Gastrocnemius medialis (tissue), 4 donors: ENCODE measurements around the gene CAPZB. TPM values are rescaled to one million over a fixed set of nuclear protein-coding genes. Genes with fewer than 3 reads are reported as not detected.
A peak's percentile ranks its signal among the peaks of the same experiment; 100 is the strongest.
"Not testable (repeated sequence)": the region's sequence is repeated elsewhere in the genome, so short reads cannot be mapped to it uniquely, and the experiment has no call there.

ENCODE experiments used
- ATAC-seq, 2 donors: fragments of 150-250 bp; one replicate each; pipeline ENCODE4 v1.9.1; 2016
- DNase-seq, 2 donors: peaks; one replicate each; pipeline ENCODE4 v3.0.0-alpha.2; 2019
- H3K27ac ChIP-seq, 4 donors: fragments of 200-600 bp; sonication (generic); 1 replicate in 1 of 4; 2 replicates in 3 of 4; pipeline ENCODE4 v1.5.1; 2016 to 2018; ENCODE audit warnings: mild to moderate bottlenecking in 2 of 4, moderate library complexity in 1 of 4
- H3K27me3 ChIP-seq, 3 donors: fragments of 200-600 bp; sonication (generic) in 2 of 3; 1 replicate in 1 of 3; 2 replicates in 2 of 3; pipeline versions ENCODE4 v1.5.1 to v1.6.0; 2016 to 2019; ENCODE audit warnings: mild to moderate bottlenecking in 1 of 3, moderate library complexity in 1 of 3
- H3K36me3 ChIP-seq, 2 donors: fragments of 200-600 bp; sonication (generic) in 1 of 2; one replicate each; pipeline ENCODE4 v1.5.1; 2017 to 2018
- H3K4me1 ChIP-seq, 2 donors: fragments of 200-600 bp; sonication (generic) in 1 of 2; one replicate each; pipeline ENCODE4 v1.5.1; 2016 to 2017; ENCODE audit warnings: mild to moderate bottlenecking in 2 of 2
- H3K4me3 ChIP-seq, 4 donors: fragments of 200-600 bp; sonication (generic) in 3 of 4; 1 replicate in 1 of 4; 2 replicates in 3 of 4; pipeline ENCODE4 v1.5.1; 2016 to 2019; ENCODE audit warnings: mild to moderate bottlenecking in 2 of 4
- H3K9me3 ChIP-seq, 3 donors: fragments of 200-600 bp; sonication (generic) in 2 of 3; 1 replicate in 1 of 3; 2 replicates in 2 of 3; pipeline ENCODE4 v1.5.1; 2016 to 2019
- CTCF ChIP-seq, 5 experiments: fragments of 450-650 bp in 3 of 5; fragments of 200-600 bp in 2 of 5; sonication (generic) in 2 of 5; IDR thresholded peaks in 4 of 5; conservative IDR thresholded peaks in 1 of 5; 1 replicate in 4 of 5; 2 replicates in 1 of 5; pipeline ENCODE4 v1.5.1; 2016 to 2019; ENCODE audit warnings: antibody characterized with exemption in 5 of 5, mild to moderate bottlenecking in 3 of 5, moderate library complexity in 3 of 5
- POLR2A ChIP-seq, 2 donors: fragments of 450-650 bp; IDR thresholded peaks; one replicate each; pipeline ENCODE4 v1.6.1; 2017; ENCODE audit warnings: antibody characterized with exemption in 2 of 2, mild to moderate bottlenecking in 2 of 2, moderate library complexity in 2 of 2
- in situ Hi-C, 4 donors: fragments of 200-750 bp; cut with MboI; loops; one replicate each; pipeline versions ENCODE4 v1.15.0 to v1.8.0; 2017; ENCODE audit warnings: low sequenced_read_pairs in 4 of 4
- intact Hi-C: fragments of 100-400 bp; cut with DNase I; formaldehyde crosslinking; loops from one replicate; pipeline ENCODE4 v1.15.1; 2023; ENCODE audit warnings: low total_unique reads
- total RNA-seq, 4 donors: library from RNA; depleted of rRNA; stranded (reverse); fragments of >200 nt; gene quantifications; one replicate each; pipeline versions ENCODE4 v1.1.0 to v1.2.3, GENCODE V29; 2016

Gene CAPZB
- total RNA-seq, 4 donors from 2014 or later = 48.6 to 93.8 (median 74.9) TPM

GRCh38 chr1:19511116-19511515, 25.8 kb upstream of the CAPZB start:
- H3K4me3 ChIP-seq = no peak overlapping the region
- no peaks in the 10 kb centered on the region for H3K27me3 ChIP-seq
- H3K36me3 ChIP-seq = no peaks in the 10 kb centered on the region
- DNase-seq (no peak), ATAC-seq (no peak)
- no peaks in the 10 kb centered on the region for H3K9me3 ChIP-seq
- no peak for TF ChIP-seq CTCF (IDR thresholded peaks at IDR 0.05 in 4 of 5, conservative IDR thresholded peaks at IDR 0.05 in 1 of 5)
- no peak for TF ChIP-seq POLR2A (IDR thresholded peaks at IDR 0.05)
- no peak overlapping the region for H3K27ac ChIP-seq
- in situ Hi-C loops = no loop called here
- intact Hi-C loops = no loop called here
- peaks cover 4 to 16% of the 10 kb centered on the region in 2 donors for H3K4me1 ChIP-seq

DNA sequence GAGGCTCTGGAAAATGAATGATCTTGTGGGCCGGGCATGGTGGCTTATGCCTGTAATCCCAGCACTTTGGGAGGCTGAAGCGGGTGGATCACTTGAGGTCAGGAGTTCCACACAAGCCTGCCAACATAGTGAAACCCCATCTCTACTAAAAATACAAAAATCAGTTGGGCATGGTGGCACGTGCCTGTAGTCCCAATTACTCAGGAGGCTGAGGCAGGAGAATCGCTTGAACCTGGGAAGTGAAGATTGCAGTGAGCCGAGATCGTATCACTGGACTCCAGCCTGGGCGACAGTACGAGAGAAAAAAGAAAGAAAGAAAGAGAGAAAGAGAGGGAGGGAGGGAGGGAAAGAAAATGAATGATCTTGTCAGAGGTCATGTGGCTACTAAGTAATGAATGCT, 24.3 kb upstream of the CAPZB start:
- intact Hi-C loops, in situ Hi-C loops, H3K27ac ChIP-seq, H3K27me3 ChIP-seq, H3K36me3 ChIP-seq, H3K9me3 ChIP-seq, H3K4me3 ChIP-seq, DNase-seq, ATAC-seq: not testable (repeated sequence)
- peaks cover 10 to 31% of the 10 kb centered on the region in 2 donors for H3K4me1 ChIP-seq

DNA sequence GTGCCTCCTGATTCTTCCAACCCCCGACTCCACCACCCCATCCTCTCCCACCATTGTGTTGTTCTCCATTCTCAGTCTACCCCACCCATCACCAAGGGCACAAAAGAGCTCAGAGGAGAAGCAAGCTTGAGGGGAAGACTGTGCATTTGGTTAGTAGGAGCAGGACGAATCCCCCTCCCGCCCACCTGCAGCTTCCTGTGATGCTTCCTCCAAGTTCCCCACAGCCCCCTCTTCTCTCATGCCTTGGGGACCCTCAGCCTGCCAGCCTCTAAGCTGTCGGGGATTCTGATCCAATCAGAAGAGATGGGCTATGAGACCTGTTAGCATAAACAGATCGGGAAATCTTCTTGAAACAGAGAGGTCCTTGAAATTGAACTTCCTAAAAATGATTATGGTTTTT, 22.2 kb upstream of the CAPZB start:
- Histone ChIP-seq H3K27ac (peak overlapping the region; percentile 1 to 81 (median 66)), H3K27me3 (no peaks in the 10 kb centered on the region), H3K9me3 (no peaks in the 10 kb centered on the region), H3K4me1 (peaks cover 10 to 35% of the 10 kb centered on the region in 2 donors), H3K4me3 (no peak overlapping the region), H3K36me3 (no peaks in the 10 kb centered on the region)
- in situ Hi-C loops = no loop called here
- TF ChIP-seq CTCF (IDR thresholded peaks at IDR 0.05 in 4 of 5, conservative IDR thresholded peaks at IDR 0.05 in 1 of 5) = no peak
- no peak for TF ChIP-seq POLR2A (IDR thresholded peaks at IDR 0.05)
- intact Hi-C loops = no loop called here
- DNase-seq = no peak
- no peak for ATAC-seq

DNA sequence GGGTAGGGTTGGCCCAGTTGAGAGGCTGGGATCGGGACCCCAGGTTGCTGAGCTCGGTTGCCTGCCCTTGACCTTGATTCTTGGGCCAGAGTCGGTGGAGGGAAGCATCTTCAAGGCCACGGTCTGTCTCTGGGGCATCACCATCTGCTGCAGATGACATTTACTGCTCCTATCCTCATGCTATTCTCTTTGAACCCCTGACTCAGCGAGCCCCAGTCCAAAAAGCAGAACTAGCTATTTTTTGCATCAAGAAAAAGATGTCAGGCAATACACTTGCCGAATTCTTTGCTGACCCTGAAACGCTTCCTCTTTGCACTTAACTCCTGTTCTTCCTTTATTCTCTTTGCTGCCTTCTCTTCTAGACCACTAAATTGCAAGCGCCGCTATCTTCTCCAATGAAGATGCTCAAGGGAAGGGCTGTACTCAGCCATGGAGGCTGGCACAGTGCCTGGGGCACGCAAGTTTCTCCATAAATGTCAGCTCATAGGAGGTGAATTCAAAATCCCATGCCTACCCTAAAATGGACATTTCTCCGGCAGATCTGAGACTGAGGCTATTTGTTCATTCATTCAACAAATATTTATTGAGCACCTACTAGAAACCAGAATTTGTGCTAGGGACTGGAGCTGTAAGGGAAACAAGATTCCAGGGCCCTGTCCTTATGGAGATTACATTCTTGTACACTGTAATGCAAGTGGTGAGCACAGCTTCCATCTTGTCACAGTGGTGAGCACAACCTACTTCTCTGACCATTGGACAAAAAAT, 20.5 kb upstream of the CAPZB start:
- Histone ChIP-seq H3K27me3 (no peaks in the 10 kb centered on the region), H3K27ac (peak overlapping the region; percentile 56 to 81 (median 72)), H3K36me3 (no peaks in the 10 kb centered on the region), H3K9me3 (no peaks in the 10 kb centered on the region), H3K4me1 (peaks cover 10 to 35% of the 10 kb centered on the region in 2 donors), H3K4me3 (peak overlapping the region in 1 of 4 donors; percentile 21)
- no peak for TF ChIP-seq CTCF (IDR thresholded peaks at IDR 0.05 in 4 of 5, conservative IDR thresholded peaks at IDR 0.05 in 1 of 5)
- in situ Hi-C loops = no loop called here
- DNase-seq = peak in 1 of 2 donors; percentile 39
- intact Hi-C loops = no loop called here
- no peak for ATAC-seq

DNA sequence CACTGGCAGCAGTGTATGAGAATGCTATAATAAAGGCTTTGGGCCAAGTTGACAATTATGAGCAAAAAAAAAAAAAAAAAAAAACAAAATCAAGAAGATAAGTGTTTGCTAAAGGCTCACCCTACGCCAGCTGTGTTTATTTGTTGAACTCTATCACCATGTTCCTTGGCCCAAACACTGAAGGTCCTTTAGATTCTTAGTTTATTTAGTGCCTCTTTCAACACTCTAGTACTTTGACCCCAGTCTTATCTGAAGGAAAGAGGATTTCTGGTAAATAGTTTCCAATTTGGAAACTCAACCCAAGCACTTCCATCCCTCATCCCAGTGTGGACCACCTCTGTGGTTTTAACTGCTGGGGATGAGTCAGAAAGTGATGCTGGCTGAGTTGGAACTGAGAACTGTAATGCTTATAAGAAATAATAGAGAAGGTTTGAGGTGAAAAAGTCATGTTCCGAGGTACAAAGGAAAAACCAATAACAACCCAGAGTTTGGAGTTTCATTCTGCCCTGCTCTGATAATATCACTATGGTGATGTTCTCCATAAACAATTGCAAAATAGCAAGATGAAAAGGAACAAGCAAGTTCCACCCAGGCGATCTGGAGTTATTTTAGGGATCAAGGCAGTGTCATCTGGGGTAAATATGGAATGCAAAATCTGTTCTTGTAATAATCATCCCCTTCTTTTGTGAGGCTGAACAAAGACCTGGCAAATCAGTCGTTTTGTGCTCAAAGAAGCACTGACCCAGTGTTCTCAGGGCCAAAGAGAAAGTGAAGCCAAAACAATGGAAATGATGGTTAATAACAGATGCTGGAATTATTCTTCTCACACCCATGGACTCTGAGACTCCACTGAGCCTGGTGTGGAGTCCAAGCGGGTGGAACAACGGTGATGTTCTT, 19.7 kb upstream of the CAPZB start:
- ATAC-seq = peak; percentile 78 to 82
- Histone ChIP-seq H3K27me3 (no peaks in the 10 kb centered on the region), H3K4me1 (peaks cover 10 to 35% of the 10 kb centered on the region in 2 donors), H3K9me3 (no peaks in the 10 kb centered on the region), H3K27ac (peak overlapping the region; percentile 56 to 81 (median 72)), H3K4me3 (peak overlapping the region in 1 of 4 donors; percentile 21), H3K36me3 (no peaks in the 10 kb centered on the region)
- in situ Hi-C loops (no loop called here), intact Hi-C loops (no loop called here)
- TF ChIP-seq CTCF (IDR thresholded peaks at IDR 0.05 in 4 of 5, conservative IDR thresholded peaks at IDR 0.05 in 1 of 5) (no peak), POLR2A (IDR thresholded peaks at IDR 0.05) (no peak)
- no peak for DNase-seq

GRCh38 chr1:19502284-19502683, 16.9 kb upstream of the CAPZB start:
- Histone ChIP-seq H3K27ac (peak overlapping the region in 1 of 4 donors; percentile 31), H3K4me1 (peaks cover 10 to 30% of the 10 kb centered on the region in 2 donors)
- H3K27me3 ChIP-seq, intact Hi-C loops, DNase-seq, H3K36me3 ChIP-seq, H3K9me3 ChIP-seq, ATAC-seq, H3K4me3 ChIP-seq, in situ Hi-C loops: not testable (repeated sequence)

DNA sequence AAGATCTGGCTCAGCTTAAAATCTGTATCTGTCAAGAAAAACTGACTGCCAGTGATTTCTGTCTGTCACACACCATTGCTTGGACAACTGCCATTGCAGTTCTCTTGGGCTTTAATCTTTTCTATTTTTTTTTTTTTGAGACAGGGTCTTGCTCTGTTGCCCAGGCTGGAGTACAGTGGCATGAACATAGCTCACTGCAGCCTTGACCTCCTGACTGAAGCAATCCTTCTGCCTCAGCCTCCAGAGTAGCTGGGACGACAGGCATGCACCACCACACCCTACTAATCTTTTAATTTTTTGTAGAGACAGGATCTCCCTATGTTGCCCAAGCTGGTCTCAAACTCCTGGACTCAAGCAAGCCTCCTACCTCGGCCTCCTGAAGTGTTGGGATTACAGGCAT, 14.5 kb upstream of the CAPZB start:
- in situ Hi-C loops = loop anchor here in 1 of 4 donors (25.0 kb wide), 1 partner anchor 113 kb away; no protein-coding TSS in a partner anchor
- intact Hi-C loops, H3K27ac ChIP-seq, H3K36me3 ChIP-seq, H3K27me3 ChIP-seq, ATAC-seq, H3K4me3 ChIP-seq, DNase-seq, H3K9me3 ChIP-seq: not testable (repeated sequence)
- peaks cover 5 to 19% of the 10 kb centered on the region in 2 donors for H3K4me1 ChIP-seq
